ENCODE measurements around the gene CCDC171. TPM values are rescaled to one million over a fixed set of nuclear protein-coding genes. Genes with fewer than 3 reads are reported as not detected.

CCDC171 gene
- total RNA-seq, 1 experiment from 2014 or later = 2.4 TPM

GRCh38 chr9:15967068-15967467 is 414.2 kb downstream of the CCDC171 start:
- Mint-ChIP-seq H3K4me3 (no peak overlapping the region), H3K27ac (no peak overlapping the region), H3K9me3 (no peaks in the 10 kb centered on the region), H3K36me3 (ENCODE audit: insufficient read depth in 1 of 3, low read depth in 3 of 3) (no peaks in the 10 kb centered on the region), H3K4me1 (no peaks in the 10 kb centered on the region), H3K27me3 (ENCODE audit: low read depth) (no peaks in the 10 kb centered on the region)
- no peak overlapping the region for H2BK120ac ChIP-seq (ENCODE audit: low read depth, low read length, poor library complexity, severe bottlenecking)
- no peaks in the 10 kb centered on the region for H4K20me1 ChIP-seq (ENCODE audit: control insufficient read depth, insufficient read depth, insufficient read length)
- no peaks in the 10 kb centered on the region for H3K23me2 ChIP-seq (ENCODE audit: insufficient read length, low read depth, low read length, poor library complexity, severe bottlenecking)
- H3K79me2 ChIP-seq (ENCODE audit: insufficient read depth, low read length) = no peaks in the 10 kb centered on the region
- no peak overlapping the region for H2BK15ac ChIP-seq (ENCODE audit: low read depth, low read length)
- no peak overlapping the region for H2BK20ac ChIP-seq (ENCODE audit: low read depth, low read length, poor library complexity, severe bottlenecking)
- no peak overlapping the region for H4K8ac ChIP-seq (replicated peaks; ENCODE audit: insufficient read length, low read depth, low read length)
- H4K91ac ChIP-seq (ENCODE audit: insufficient read length, low read depth, low read length) = no peak overlapping the region
- no peak overlapping the region for H3K56ac ChIP-seq (ENCODE audit: insufficient read length, low read depth, low read length)
- H3K4me1 ChIP-seq (ENCODE audit: insufficient read depth, low read length) = no peaks in the 10 kb centered on the region
- TF ChIP-seq CTCF (conservative IDR thresholded peaks at IDR 0.05) = 0 out of 3 replicates have a peak, but pooled peaks have one; percentile 26
- H2BK12ac ChIP-seq (ENCODE audit: insufficient read length, low read depth, low read length) = no peak overlapping the region
- H2BK5ac ChIP-seq (ENCODE audit: insufficient read length, low read length) = no peak overlapping the region
- no CpG with 5 or more reads among the region's 3 CpGs for WGBS (ENCODE audit: extremely low coverage, insufficient read length, low lambda C conversion rate)
- no peak overlapping the region for H3K9ac ChIP-seq (ENCODE audit: extremely low read depth, insufficient read length, low read length)
- H3K79me1 ChIP-seq (ENCODE audit: insufficient read depth, low read depth, low read length, poor library complexity, severe bottlenecking) = no peaks in the 10 kb centered on the region
- no peak overlapping the region for H3K18ac ChIP-seq (ENCODE audit: insufficient read length, low read depth, low read length)
- no peak overlapping the region for H3K27ac ChIP-seq (ENCODE audit: insufficient read length, low read depth, low read length)
- no peak overlapping the region for H4K5ac ChIP-seq (ENCODE audit: insufficient read length, low read depth, low read length)
- H2AK5ac ChIP-seq (ENCODE audit: insufficient read length, low read length) = no peak overlapping the region
- H3K9me3 ChIP-seq (ENCODE audit: control insufficient read depth, low read depth, low read length) = no peaks in the 10 kb centered on the region
- no peak overlapping the region for H3K14ac ChIP-seq (ENCODE audit: insufficient read depth, low read length)
- DNase-seq = no peak
- H2AFZ ChIP-seq (ENCODE audit: low read length) = no peak overlapping the region
- no peaks in the 10 kb centered on the region for H3K27me3 ChIP-seq (ENCODE audit: insufficient read depth, low read length)
- H3T11ph ChIP-seq (ENCODE audit: low read length) = no peak overlapping the region
- H3K4me2 ChIP-seq (ENCODE audit: insufficient read depth, insufficient read length, low read length) = no peak overlapping the region
- H3K23ac ChIP-seq (ENCODE audit: insufficient read length, low read depth, low read length) = no peak overlapping the region
- no peak overlapping the region for H3K4ac ChIP-seq (ENCODE audit: low read depth, low read length)

Data from H9 (cell line).